Measurements from ENCODE around the gene DLX4. TPM values are rescaled to one million over a fixed set of nuclear protein-coding genes. Genes with fewer than 3 reads are reported as not detected.

DLX4 gene
- total and polyA plus RNA-seq, 2 experiments from 2014 or later, result 0.60 to 1.3 TPM

DNA sequence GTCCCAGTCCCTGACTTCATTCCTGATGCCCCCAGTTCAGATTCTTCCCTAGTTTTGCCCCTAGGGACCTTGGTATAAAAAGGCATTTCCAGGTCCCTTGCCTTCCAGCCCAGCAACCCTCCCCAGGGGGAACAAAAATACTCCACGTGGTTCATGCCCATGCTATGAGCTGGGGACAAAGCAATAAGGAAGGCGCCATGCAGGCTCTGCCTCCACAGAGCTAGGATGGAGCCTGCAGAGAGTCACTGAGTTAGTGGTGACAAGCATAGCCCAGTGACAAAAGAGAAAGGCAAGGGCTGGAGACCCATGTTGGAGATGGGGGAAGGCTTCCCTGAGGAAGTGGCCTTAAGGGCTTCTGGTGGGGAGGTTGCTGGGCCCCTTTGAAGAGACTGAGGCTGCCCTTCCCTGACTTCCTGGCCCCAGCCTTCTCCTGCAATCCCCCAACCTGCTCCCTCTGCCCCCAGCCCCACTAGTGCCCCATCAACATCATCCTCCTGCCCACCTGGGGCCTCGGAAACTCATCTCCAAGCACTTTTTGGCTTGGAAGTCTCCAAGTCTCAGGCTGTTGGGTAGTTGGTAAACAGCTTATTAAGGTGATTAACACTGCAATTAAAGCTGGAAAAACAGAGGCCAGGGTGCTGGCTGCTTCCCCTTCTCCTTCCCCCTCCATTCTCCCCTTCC lies 16.5 kb downstream of the DLX4 start:
- no peak for DNase-seq (ENCODE audit: low read depth in 1 of 2, low spot score in 1 of 2)
- Histone ChIP-seq H3K4me1 (ENCODE audit: low read depth) (peaks cover 7% of the 10 kb centered on the region), H3K27me3 (peaks cover 50% of the 10 kb centered on the region), H3K27ac (no peak overlapping the region), H3K9me3 (ENCODE audit: low read depth) (no peaks in the 10 kb centered on the region), H3K36me3 (no peaks in the 10 kb centered on the region), H3K4me3 (no peak overlapping the region)
- TF ChIP-seq CTCF (IDR thresholded peaks at IDR 0.05; ENCODE audit: low read depth, low read length), result no peak

DNA sequence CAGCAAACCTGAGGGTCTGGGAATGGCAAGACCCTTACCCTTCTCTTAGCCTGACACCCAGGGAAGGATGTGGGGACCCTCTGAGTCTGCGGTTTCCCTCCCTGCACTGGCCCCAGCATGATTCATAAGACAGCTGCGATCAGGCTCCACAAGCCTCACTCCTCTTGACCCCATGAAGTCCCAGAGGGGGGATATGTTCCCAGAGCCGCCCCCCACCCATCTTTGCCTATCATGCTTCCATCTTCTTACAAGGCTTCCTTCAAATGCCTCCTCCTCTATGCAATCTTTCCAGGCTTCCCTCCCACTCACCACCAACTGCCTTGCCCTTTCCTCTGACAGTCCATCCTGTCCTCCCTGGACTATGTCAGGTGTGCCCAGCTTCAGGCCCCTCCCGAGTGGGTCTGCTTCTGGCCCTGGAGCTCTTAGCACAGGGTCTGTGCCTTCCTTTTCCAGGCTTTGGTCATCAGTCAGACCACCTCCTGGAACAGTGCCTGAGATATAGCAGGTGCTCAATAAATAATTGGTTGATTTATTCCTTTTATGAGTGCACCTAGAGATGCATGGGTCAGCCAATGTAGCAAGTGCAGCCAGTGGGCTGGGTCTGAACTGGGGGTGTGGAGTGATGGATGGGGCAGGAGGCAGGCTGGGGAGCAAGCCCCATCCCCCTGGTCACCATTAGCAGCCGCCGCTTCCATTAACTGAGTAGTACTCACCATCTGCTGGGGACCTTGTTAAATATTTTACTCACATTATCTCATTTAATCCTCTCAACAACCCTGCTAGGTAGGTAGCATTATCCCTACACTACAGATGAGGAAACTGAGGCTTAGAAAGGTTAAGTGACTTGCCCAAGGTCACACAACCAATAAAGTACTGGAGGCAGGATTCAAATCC lies 17.7 kb downstream of the DLX4 start:
- DNase-seq (ENCODE audit: low read depth in 1 of 2, low spot score in 1 of 2), result no peak
- no peaks in the 10 kb centered on the region for H3K9me3 ChIP-seq (ENCODE audit: low read depth)
- no peak overlapping the region for H3K27ac ChIP-seq
- no peaks in the 10 kb centered on the region for H3K36me3 ChIP-seq
- TF ChIP-seq CTCF (IDR thresholded peaks at IDR 0.05; ENCODE audit: low read depth, low read length), result no peak
- H3K4me3 ChIP-seq, result no peak overlapping the region
- H3K4me1 ChIP-seq (ENCODE audit: low read depth), result no peaks in the 10 kb centered on the region
- peaks cover 59% of the 10 kb centered on the region for H3K27me3 ChIP-seq

- TF ChIP-seq CTCF (IDR thresholded peaks at IDR 0.05; ENCODE audit: low read depth, low read length), result no peak
- Histone ChIP-seq H3K27ac (no peak overlapping the region), H3K4me3 (no peak overlapping the region), H3K9me3 (ENCODE audit: low read depth) (no peaks in the 10 kb centered on the region), H3K36me3 (no peaks in the 10 kb centered on the region), H3K4me1 (ENCODE audit: low read depth) (no peaks in the 10 kb centered on the region), H3K27me3 (peaks cover 65% of the 10 kb centered on the region)
- no peak for DNase-seq (ENCODE audit: low read depth in 1 of 2, low spot score in 1 of 2)
Observed at GRCh38 chr17:49987290-49987585, 18.2 kb downstream of the DLX4 start.

- no peak overlapping the region for H3K27ac ChIP-seq
- no peaks in the 10 kb centered on the region for H3K9me3 ChIP-seq (ENCODE audit: low read depth)
- peaks cover 71% of the 10 kb centered on the region for H3K27me3 ChIP-seq
- no peak overlapping the region for H3K4me3 ChIP-seq
- DNase-seq (ENCODE audit: low read depth in 1 of 2, low spot score in 1 of 2), result peak in 1 of 2 donors; percentile 32
- no peaks in the 10 kb centered on the region for H3K4me1 ChIP-seq (ENCODE audit: low read depth)
- H3K36me3 ChIP-seq, result no peaks in the 10 kb centered on the region
- no peak for TF ChIP-seq CTCF (IDR thresholded peaks at IDR 0.05; ENCODE audit: low read depth, low read length)
Observed at GRCh38 chr17:49987681-49988441, 18.9 kb downstream of the DLX4 start.

DNA sequence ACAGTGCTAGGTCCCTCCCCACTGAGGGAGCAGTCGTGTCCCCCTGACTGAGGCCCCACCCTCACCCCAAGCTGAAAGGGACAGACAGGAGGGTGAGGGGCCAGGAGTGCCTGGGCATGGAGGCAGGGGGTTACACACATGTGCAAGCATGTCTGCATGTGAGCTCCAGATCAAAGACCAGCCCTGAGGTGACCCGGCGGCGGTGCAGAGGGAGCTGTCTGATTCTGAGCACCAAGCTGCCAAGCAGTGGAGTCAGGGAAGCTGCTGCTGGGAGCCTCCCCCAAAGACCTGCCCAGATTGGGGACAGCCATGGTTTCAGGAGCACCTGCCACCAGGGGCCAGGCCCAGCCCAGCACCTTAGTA lies 20.5 kb downstream of the DLX4 start:
- Histone ChIP-seq H3K4me1 (ENCODE audit: low read depth) (no peaks in the 10 kb centered on the region), H3K27ac (no peak overlapping the region), H3K27me3 (peaks cover 88% of the 10 kb centered on the region), H3K4me3 (no peak overlapping the region), H3K9me3 (ENCODE audit: low read depth) (no peaks in the 10 kb centered on the region), H3K36me3 (no peaks in the 10 kb centered on the region)
- TF ChIP-seq CTCF (IDR thresholded peaks at IDR 0.05; ENCODE audit: low read depth, low read length), result no peak
- DNase-seq (ENCODE audit: low read depth in 1 of 2, low spot score in 1 of 2), result no peak
